GM12874 (cell line): Measurements from ENCODE around the gene SPATA33.

Source experiments
- TF ChIP-seq, protein P1 (sequence below): IDR thresholded peaks from 2 replicates; pipeline ENCODE4 v1.5.1; 2011; ENCODE audit warnings: low read depth, mild to moderate bottlenecking, control low read depth, low read length, moderate library complexity; ENCODE audit not compliant: insufficient read depth

Gene SPATA33

DNA sequence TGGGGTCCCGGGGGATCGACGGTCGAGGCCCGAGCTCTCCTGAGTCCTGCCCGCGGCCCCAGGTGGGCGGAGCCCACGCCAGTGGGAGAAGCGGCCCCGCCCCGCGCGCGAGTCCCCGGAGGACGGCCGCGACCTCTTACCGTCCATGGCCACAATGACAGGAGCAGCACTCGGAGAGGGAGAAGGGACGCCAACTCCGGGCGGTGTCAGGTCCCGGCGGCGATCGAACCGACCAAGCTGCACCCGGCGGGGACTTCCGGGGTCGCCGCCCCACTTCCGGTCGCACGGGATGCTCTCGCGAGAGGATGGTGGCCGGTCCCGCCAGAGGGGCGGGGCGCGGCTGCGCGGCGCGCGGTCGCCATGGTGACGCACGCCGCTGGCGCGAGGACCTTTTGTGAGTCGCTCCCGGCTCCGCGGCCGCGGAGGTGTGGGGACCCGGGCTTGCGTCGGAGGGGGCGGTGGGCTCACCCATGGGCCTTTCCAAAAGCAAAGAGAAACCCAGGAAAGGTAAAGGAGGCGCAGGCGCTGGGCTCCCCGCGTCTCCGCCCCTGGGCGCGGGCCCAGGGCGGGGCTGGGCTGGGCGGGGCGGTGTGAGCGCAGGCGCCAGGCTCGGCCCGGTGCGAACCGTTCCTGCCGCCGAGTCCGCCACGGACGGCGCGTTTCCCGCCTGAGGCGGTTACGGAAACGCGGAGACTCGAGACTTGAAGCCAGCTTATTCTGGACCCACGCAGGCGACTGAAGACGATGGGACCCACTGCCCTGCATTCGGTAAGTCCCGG lies at the start of gene SPATA33, which contains the start of gene CHMP1A:
SPATA33 (plus strand) TSS at position 395 of the 779 bp plus-strand sequence; CDS start at position 471, 76 bp downstream.
CHMP1A (minus strand) TSS at position 267 of the 779 bp plus-strand sequence; CDS start at position 147, 120 bp downstream.
- TF ChIP-seq, protein P1, sequence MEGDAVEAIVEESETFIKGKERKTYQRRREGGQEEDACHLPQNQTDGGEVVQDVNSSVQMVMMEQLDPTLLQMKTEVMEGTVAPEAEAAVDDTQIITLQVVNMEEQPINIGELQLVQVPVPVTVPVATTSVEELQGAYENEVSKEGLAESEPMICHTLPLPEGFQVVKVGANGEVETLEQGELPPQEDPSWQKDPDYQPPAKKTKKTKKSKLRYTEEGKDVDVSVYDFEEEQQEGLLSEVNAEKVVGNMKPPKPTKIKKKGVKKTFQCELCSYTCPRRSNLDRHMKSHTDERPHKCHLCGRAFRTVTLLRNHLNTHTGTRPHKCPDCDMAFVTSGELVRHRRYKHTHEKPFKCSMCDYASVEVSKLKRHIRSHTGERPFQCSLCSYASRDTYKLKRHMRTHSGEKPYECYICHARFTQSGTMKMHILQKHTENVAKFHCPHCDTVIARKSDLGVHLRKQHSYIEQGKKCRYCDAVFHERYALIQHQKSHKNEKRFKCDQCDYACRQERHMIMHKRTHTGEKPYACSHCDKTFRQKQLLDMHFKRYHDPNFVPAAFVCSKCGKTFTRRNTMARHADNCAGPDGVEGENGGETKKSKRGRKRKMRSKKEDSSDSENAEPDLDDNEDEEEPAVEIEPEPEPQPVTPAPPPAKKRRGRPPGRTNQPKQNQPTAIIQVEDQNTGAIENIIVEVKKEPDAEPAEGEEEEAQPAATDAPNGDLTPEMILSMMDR: no peak

DNA sequence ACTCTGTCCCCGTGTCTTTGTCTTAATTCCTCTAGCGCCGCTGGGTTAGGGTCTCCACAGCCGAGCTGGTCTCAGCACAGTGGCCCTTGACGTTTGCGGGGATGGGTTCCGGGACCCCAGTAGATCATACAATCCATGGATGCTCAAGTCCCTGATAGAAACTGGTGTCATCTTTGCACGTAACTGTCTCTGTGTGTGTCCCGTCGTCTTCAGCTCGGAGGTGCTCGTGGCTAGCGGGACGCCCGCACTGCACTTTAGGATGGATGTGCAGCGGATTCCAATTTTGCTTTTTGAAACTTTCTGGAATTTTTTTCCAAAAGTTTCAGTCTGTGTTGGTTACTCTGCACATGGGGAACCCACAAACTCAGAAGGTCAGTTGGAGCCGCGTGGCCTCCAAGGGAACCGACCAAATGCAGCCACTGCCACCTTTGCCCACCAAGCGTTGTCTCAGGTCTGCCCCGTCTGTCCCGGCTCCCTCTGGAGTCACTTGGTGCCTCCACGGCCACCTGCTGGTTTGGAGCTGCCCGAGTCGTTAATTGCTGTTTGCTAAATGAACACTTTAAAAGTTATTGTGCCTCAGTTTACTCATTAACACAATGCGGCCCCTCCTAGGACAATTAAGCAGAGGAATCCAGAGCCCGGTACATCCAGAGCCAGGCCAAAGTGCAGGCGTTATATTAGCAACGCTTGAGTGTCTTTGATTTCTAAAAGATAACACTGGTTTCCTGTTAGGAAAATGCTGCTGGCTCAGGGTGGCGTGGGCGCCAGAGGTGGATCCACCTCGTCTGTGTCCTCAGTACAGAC lies 49.5 kb upstream of the SPATA33 start:
- TF ChIP-seq, protein P1: no peak

DNA sequence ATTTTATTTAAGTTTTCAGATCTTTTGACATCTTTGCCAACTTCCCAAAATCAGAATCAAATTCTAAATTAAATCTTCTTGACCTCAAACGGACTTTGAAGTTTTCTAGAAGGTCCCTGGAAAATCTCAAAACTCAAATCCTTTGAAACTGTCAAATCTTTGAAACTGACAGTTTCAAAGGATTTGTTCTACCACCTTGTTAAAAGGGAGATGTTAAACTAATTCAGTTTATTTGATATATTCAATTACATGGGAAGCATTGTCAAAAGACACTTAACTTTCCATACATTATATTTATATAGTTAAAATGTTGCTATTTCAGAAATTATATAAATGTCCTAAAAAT lies 47.6 kb upstream of the SPATA33 start:
- TF ChIP-seq, protein P1: no peak

DNA sequence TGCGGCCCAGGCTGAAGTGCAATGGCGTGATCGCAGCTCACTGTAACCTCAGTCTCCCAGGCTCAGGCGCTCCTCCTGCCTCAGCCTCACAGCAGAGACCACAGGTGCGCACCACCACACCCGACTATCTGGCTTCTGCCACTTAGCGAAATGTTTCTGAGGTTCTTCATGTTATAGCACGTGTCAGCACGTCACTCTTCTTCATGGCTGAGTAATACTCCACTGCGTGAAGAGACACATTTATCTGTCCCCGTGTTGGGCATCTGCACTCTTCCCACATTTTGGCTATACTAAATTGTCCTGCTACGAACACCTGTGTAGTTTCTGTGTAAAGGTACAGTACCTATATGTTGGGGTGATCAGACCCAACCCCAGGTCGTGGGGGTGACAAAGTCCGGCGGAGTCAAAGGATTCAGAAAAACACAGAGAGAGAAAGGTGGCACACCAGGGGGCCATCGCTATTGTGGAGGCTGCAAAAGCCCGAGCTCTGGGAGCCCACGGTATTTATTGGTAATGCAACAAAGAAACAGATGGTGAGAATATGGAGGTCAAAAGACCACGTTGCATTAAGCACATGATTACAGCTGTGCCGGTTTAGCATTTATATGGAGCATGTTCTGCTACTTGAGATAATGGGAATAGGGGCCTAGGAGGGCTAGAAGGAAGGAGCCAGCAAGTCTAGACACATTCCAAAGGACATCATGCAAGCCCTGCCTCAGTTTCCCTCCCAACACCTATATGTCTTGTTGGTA lies 45.0 kb upstream of the SPATA33 start:
- TF ChIP-seq, protein P1: no peak

DNA sequence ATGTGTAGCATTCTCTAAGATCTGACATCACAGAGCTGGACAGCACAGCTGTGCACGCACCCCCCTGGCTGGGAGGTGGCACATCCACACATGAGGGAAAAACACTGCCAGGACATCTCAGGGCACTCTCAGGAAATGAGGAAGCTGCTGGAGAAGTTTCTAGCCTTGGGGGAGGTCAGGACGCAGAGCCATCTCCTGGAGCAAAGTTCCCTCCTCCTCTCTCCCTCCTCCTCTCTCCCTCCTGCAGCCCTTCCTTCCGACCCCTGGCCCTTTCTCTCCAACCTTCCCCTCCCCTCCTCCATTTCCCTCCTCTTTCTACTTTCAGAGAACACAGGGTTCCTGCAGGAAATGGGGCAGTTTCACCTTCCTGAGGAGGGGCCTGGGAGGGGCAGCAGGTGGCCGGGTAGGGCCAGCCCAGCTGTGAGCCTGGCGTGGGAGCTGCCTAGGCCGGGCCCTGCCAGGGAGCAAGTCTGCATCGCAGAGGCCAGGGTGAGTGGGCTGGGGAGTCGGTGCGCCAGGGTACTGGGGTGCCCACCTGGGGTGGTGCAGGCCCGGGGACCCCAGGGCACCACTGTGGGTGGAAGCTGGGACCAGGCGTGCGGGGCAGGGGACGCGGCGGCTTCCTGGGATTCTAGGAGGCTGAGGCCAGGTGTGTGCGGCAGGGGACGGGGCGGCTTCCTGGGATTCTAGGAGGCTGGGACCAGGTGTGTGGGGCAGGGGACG lies 44.2 kb upstream of the SPATA33 start, which contains the start of gene DPEP1:
DPEP1 (plus strand) TSS at position 412 of the 723 bp plus-strand sequence. CDS start 16,769 bp downstream, outside the sequence.
- TF ChIP-seq, protein P1: no peak

DNA sequence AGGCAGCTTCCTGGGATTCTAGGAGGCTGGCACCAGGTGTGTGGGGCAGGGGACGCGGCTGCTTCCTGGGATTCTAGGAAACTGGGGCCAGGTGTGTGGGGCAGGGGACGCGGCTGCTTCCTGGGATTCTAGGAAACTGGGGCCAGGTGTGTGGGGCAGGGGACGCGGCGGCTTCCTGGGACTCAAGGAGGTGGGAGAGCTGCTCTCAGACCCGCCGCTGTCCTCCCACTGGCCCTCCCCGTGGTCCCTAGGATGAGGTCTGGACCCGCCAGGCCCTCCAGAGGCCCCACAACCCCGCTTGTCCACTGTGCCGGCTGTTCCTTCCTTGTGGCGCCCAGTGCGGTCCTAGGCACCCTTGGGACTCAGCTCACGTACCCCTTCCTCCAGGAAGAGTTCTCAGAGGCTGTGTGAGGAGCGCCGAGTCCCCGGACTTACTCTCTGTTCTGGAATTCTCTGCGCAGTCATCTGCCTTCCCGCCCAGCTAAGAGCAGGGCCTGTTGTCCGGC lies 43.6 kb upstream of the SPATA33 start:
- TF ChIP-seq, protein P1: no peak
